GM12878 (cell line): ENCODE results near the gene CHCHD1. TPM values are rescaled to one million over a fixed set of nuclear protein-coding genes. Genes with fewer than 3 reads are reported as not detected.

ENCODE experiments used
- ATAC-seq: fragments of 200-7000 bp; cut with Tn5 transposase; 3 replicates; pipeline ENCODE4 v1.9.1; 2020; ENCODE audit warnings: mild to moderate bottlenecking, moderate library complexity
- BruUV-seq: library from RNA; stranded (reverse); fragments of 400-500 nt; replicated peaks from 2 replicates; lab custom pipeline; 2021; lab: Mats Ljungman, UMichigan
- CTCF ChIA-PET: fragments of 300-600 bp; sonication (Branson Sonifier 250); formaldehyde crosslinking; extraction: SDS; loops from one replicate; lab custom pipeline; 2021; ENCODE audit warnings: inconsistent platforms; lab: Yijun Ruan, JAX
- POLR2A ChIA-PET: fragments of 350-600 bp; formaldehyde crosslinking; extraction: SDS; loops from one replicate; lab custom pipeline; 2021; ENCODE audit warnings: inconsistent platforms; lab: Charles Lee
- RAD21 ChIA-PET: fragments of 300-600 bp; sonication (Branson Sonifier 250); formaldehyde crosslinking; loops from one replicate; lab custom pipeline; 2023; ENCODE audit warnings: antibody characterized with exemption; ENCODE audit not compliant: unreplicated experiment; lab: Charles Lee
- SMC1A ChIA-PET: fragments of 300-600 bp; sonication (Branson Sonifier 250); formaldehyde crosslinking; loops from one replicate; lab custom pipeline; 2023; ENCODE audit not compliant: unreplicated experiment, uncharacterized antibody; lab: Charles Lee
- DNase-seq: peaks from one replicate; pipeline ENCODE4 v3.0.0-alpha.2; 2011; ENCODE audit warnings: low read depth, low spot score
- FAIRE-seq: peaks from 3 replicates; lab custom pipeline; 2011; peaks lifted over from hg19 to GRCh38; lab: Jason Lieb, UNC
- H2AFZ ChIP-seq: 2 replicates; pipeline ENCODE4 v1.6.0; 2011; ENCODE audit warnings: low read depth, low read length, control low read depth; ENCODE audit not compliant: control insufficient read depth
- H3K27ac ChIP-seq: 2 replicates; pipeline ENCODE4 v1.5.1; 2011; ENCODE audit warnings: control low read depth; ENCODE audit not compliant: control insufficient read depth, insufficient read depth
- H3K27me3 ChIP-seq, 2 experiments: replicated peaks in 1 of 2; 2 replicates each; pipeline versions ENCODE4 v1.6.0 to v1.6.1; 2011; ENCODE audit warnings: low read length in 1 of 2; ENCODE audit not compliant: control insufficient read depth in 2 of 2, insufficient read depth in 2 of 2
- H3K36me3 ChIP-seq, 2 experiments: 2 replicates each; pipeline ENCODE4 v1.5.1; 2011; ENCODE audit warnings: low read length in 1 of 2; ENCODE audit not compliant: control insufficient read depth in 2 of 2, insufficient read depth in 2 of 2
- H3K4me1 ChIP-seq: 2 replicates; pipeline ENCODE4 v1.6.1; 2011; ENCODE audit warnings: mild to moderate bottlenecking, low read length, moderate library complexity, mixed read lengths; ENCODE audit not compliant: control insufficient read depth, insufficient read depth
- H3K4me2 ChIP-seq: 2 replicates; pipeline ENCODE4 v1.6.0; 2011; ENCODE audit warnings: control low read depth; ENCODE audit not compliant: control insufficient read depth, insufficient read depth
- H3K4me3 ChIP-seq: fragments of 200-600 bp; sonication (generic); 2 replicates; pipeline ENCODE4 v1.5.1; 2016
- H3K79me2 ChIP-seq: 2 replicates; pipeline ENCODE4 v1.6.0; 2011; ENCODE audit warnings: low read length; ENCODE audit not compliant: control insufficient read depth, insufficient read depth
- H3K9ac ChIP-seq: 2 replicates; pipeline ENCODE4 v1.8.0; 2011; ENCODE audit warnings: low read length, control low read depth, mixed read lengths; ENCODE audit not compliant: control insufficient read depth, insufficient read depth
- H3K9me3 ChIP-seq: replicated peaks from 3 replicates; pipeline ENCODE4 v1.5.1; 2011; ENCODE audit warnings: mild to moderate bottlenecking, low read length; ENCODE audit not compliant: control insufficient read depth, insufficient read depth
- H4K20me1 ChIP-seq: 2 replicates; pipeline ENCODE4 v1.6.0; 2011; ENCODE audit not compliant: control insufficient read depth, insufficient read depth
- E2F4 ChIP-seq: IDR thresholded peaks from 2 replicates; pipeline ENCODE4 v1.6.1; 2012; ENCODE audit warnings: low read depth, low read length, improper control_type of control experiment
- ELK1 ChIP-seq: IDR thresholded peaks from 2 replicates; pipeline ENCODE4 v1.6.1; 2012; ENCODE audit warnings: low read depth, low read length, improper control_type of control experiment
- PBX3 ChIP-seq: IDR thresholded peaks from 2 replicates; pipeline ENCODE4 v1.6.1; 2011; ENCODE audit warnings: mild to moderate bottlenecking, low read depth, low read length, moderate library complexity; ENCODE audit not compliant: insufficient replicate concordance
- POU2F2 ChIP-seq: IDR thresholded peaks from 3 replicates; pipeline ENCODE4 v1.6.1; 2011; ENCODE audit warnings: low read depth, mild to moderate bottlenecking, low read length, borderline replicate concordance
- SREBF1 ChIP-seq: IDR thresholded peaks from 2 replicates; pipeline ENCODE4 v1.6.1; 2012; ENCODE audit warnings: mild to moderate bottlenecking, low read length
- TCF7 ChIP-seq: IDR thresholded peaks from 2 replicates; pipeline ENCODE4 v1.6.1; 2014; ENCODE audit warnings: antibody characterized with exemption, borderline replicate concordance
- WGBS: methylation state at CpG from one replicate; pipeline ENCODE4 v1.1.6; 2016; ENCODE audit warnings: low lambda C conversion rate; ENCODE audit not compliant: insufficient replicate concordance, insufficient coverage; ENCODE audit errors: missing lambda C conversion rate; 5-methylcytosine and 5-hydroxymethylcytosine counted together
- in situ Hi-C: fragments of 300-500 bp; cut with MboI; formaldehyde crosslinking; loops from 9 replicates; pipeline ENCODE4 v1.14.3; 2018; ENCODE audit warnings: mixed read lengths
- intact Hi-C: fragments of 100-400 bp; cut with micrococcal nuclease; formaldehyde crosslinking; loops from one replicate; pipeline ENCODE4 v1.14.2; 2022; ENCODE audit not compliant: unreplicated experiment
- polyA plus RNA-seq, 11 experiments: library from polyadenylated mRNA; depleted of rRNA in 4 of 11; unstranded in 6 of 11; stranded (reverse) in 5 of 11; fragments of >200 nt; fragmentation: Nextera tagmentation in 4 of 11; fragmentation: Illumina TruSeq in 1 of 11; extraction: Ambion mirVana in 4 of 11; extraction: Trizol in 1 of 11; gene quantifications; 1 replicate in 1 of 11; 2 replicates in 10 of 11; pipeline versions ENCODE4 v1.2.1 to v1.2.3, GENCODE V29; 2011 to 2016; ENCODE audit warnings: inconsistent platforms in 2 of 11, missing spikeins in 2 of 11, low read depth in 1 of 11
- total RNA-seq, 4 experiments: library from RNA; depleted of rRNA in 3 of 4; stranded (reverse); fragments of >200 nt in 3 of 4; fragmentation: Illumina TruSeq in 1 of 4; extraction: Trizol in 1 of 4; gene quantifications; 2 replicates each; pipeline versions ENCODE4 v1.2.1 to v1.2.3, GENCODE V29; 2013 to 2021

The CHCHD1 gene
- total and polyA plus RNA-seq, 10 of the 15 experiments (the other 5 are each of a cell fraction or from before 2014, with no cell fraction given): 35.0 to 132 (median 70.0) TPM

GRCh38 chr10:73779018-73779417 lies 2.8 kb upstream of the CHCHD1 start:
- H3K27ac ChIP-seq: no peak overlapping the region
- H4K20me1 ChIP-seq: no peaks in the 10 kb centered on the region
- ChIA-PET POLR2A (interaction anchor here (0.6 to 1.3 kb wide), 6 partner anchors 8 to 912 kb away, joined by 4 to 8 read pairs (median 6); no protein-coding TSS in a partner anchor), RAD21 (interaction anchor here (0.7 to 1.7 kb wide), 3 partner anchors 16 to 98 kb away, joined by 3 to 8 read pairs (median 3); no protein-coding TSS in a partner anchor), SMC1A (interaction anchor here (0.9 to 2.3 kb wide), 2 partner anchors 25 to 48 kb away, joined by 3 to 6 read pairs; no protein-coding TSS in a partner anchor), CTCF (interaction anchor here (0.7 to 2.1 kb wide), 3 partner anchors 30 to 1342 kb away, joined by 3 to 6 read pairs (median 4); no protein-coding TSS in a partner anchor)
- no peak overlapping the region for H2AFZ ChIP-seq
- H3K4me1 ChIP-seq: peaks cover 5% of the 10 kb centered on the region
- ATAC-seq: no peak
- in situ Hi-C loops (no loop called here), intact Hi-C loops (no loop called here)
- H3K9me3 ChIP-seq: no peaks in the 10 kb centered on the region
- no peak overlapping the region for H3K4me2 ChIP-seq
- BruUV-seq: no TSS peak
- peaks cover 76% of the 10 kb centered on the region for H3K79me2 ChIP-seq
- peaks cover 2 to 7% of the 10 kb centered on the region in 2 experiments; a peak in 3 of 4 replicates for H3K36me3 ChIP-seq
- no peak for FAIRE-seq
- H3K4me3 ChIP-seq: 0 out of 2 replicates have a peak overlapping the region, but pooled peaks have one; percentile 40
- H3K9ac ChIP-seq: no peak overlapping the region
- no peak for DNase-seq
- TF ChIP-seq SREBF1: no peak
- no peak for TF ChIP-seq TCF7
- TF ChIP-seq POU2F2: no peak
- TF ChIP-seq PBX3: no peak
- no peak for TF ChIP-seq ELK1
- TF ChIP-seq E2F4: no peak
- no peaks in the 10 kb centered on the region for H3K27me3 ChIP-seq
- WGBS: 95% methylated on average over 4 of the region's 5 CpGs
